Loucy (cell line): Measurements from ENCODE around the gene BCAS1.

Experiments
- H2AFZ ChIP-seq: fragments of 200-600 bp; sonication (generic); 2 replicates; pipeline ENCODE4 v1.6.0; 2016; ENCODE audit warnings: antibody characterized with exemption, mild to moderate bottlenecking, low read length, moderate library complexity
- H3F3A ChIP-seq: fragments of 200-600 bp; 2 replicates; pipeline ENCODE4 v1.6.0; 2016; ENCODE audit warnings: antibody characterized with exemption, low read depth, mild to moderate bottlenecking
- H3K27me3 ChIP-seq: fragments of 200-600 bp; sonication (generic); 2 replicates; pipeline ENCODE4 v1.6.1; 2014; ENCODE audit warnings: low read length, mild to moderate bottlenecking; ENCODE audit not compliant: insufficient read depth, poor library complexity, severe bottlenecking
- H3K36me3 ChIP-seq: fragments of 200-600 bp; sonication (generic); 2 replicates; pipeline ENCODE4 v1.6.1; 2016; ENCODE audit warnings: low read length; ENCODE audit not compliant: insufficient read depth
- H3K4me1 ChIP-seq: fragments of 200-600 bp; sonication (generic); 2 replicates; pipeline ENCODE4 v1.5.1; 2014; ENCODE audit warnings: low read length, mild to moderate bottlenecking; ENCODE audit not compliant: insufficient read depth, poor library complexity, severe bottlenecking
- H3K4me2 ChIP-seq: fragments of 200-600 bp; sonication (generic); 2 replicates; pipeline ENCODE4 v1.6.0; 2014; ENCODE audit warnings: antibody characterized with exemption, low read length, low read depth, mild to moderate bottlenecking; ENCODE audit not compliant: poor library complexity, severe bottlenecking
- H3K4me3 ChIP-seq: fragments of 200-600 bp; sonication (generic); 2 replicates; pipeline ENCODE4 v1.5.1; 2014; ENCODE audit warnings: low read length, mild to moderate bottlenecking, mixed read lengths; ENCODE audit not compliant: poor library complexity, severe bottlenecking
- H3K79me2 ChIP-seq: fragments of 200-600 bp; sonication (generic); 2 replicates; pipeline ENCODE4 v1.6.1; 2014; ENCODE audit warnings: low read length; ENCODE audit not compliant: insufficient read depth
- H3K9ac ChIP-seq: fragments of 200-600 bp; sonication (generic); 2 replicates; pipeline ENCODE4 v1.6.0; 2014; ENCODE audit warnings: mild to moderate bottlenecking, low read depth, low read length, moderate library complexity; ENCODE audit not compliant: poor library complexity, severe bottlenecking
- H3K9me2 ChIP-seq: fragments of 200-600 bp; sonication (generic); replicated peaks from 2 replicates; pipeline ENCODE4 v1.6.1; 2016; ENCODE audit warnings: low read depth, low read length, mixed read lengths
- H3K9me3 ChIP-seq: fragments of 200-600 bp; sonication (generic); 2 replicates; pipeline ENCODE4 v1.6.1; 2014; ENCODE audit warnings: mild to moderate bottlenecking, antibody characterized with exemption, low read length, low read depth; ENCODE audit not compliant: insufficient read depth
- H4K20me1 ChIP-seq: fragments of 200-600 bp; sonication (generic); 2 replicates; pipeline ENCODE4 v1.6.0; 2014; ENCODE audit warnings: antibody characterized with exemption, low read length, mild to moderate bottlenecking; ENCODE audit not compliant: insufficient read depth, poor library complexity, severe bottlenecking
- EZH2phosphoT487 ChIP-seq: fragments of 200-600 bp; IDR thresholded peaks from 2 replicates; pipeline ENCODE4 v1.6.1; 2018; ENCODE audit warnings: antibody characterized with exemption, mild to moderate bottlenecking, moderate library complexity, borderline replicate concordance
- TF ChIP-seq, protein P1 (sequence below): fragments of 200-600 bp; sonication (generic); conservative IDR thresholded peaks from 2 replicates; pipeline ENCODE4 v1.5.1; 2014; ENCODE audit warnings: mild to moderate bottlenecking, antibody characterized with exemption, low read length

The BCAS1 gene

DNA sequence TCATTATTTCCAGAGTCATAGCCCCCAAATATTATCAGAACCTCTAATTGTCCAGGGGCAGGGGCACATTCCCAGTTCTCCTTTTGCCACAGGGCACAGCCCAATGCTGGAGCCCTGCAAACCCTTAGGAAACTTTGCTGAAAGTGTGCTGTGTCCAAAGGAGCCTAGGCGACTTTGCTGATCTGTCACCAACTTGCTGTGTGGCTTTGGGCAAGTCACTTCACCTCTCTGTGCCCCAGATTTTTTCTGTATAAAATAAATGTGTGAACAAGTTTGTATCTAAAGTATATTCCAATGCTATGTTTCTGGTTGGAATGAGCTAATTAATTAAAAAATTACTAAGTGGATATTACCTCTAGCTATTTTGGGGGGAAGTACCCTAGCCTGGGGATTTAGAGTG is 25.4 kb upstream of the BCAS1 start:
- Histone ChIP-seq H3K79me2 (no peaks in the 10 kb centered on the region), H3K9me3 (no peaks in the 10 kb centered on the region), H3K4me2 (no peak overlapping the region), H3F3A (no peaks in the 10 kb centered on the region), H3K4me3 (no peak overlapping the region), H3K27me3 (no peaks in the 10 kb centered on the region), H3K9ac (no peak overlapping the region), H4K20me1 (no peaks in the 10 kb centered on the region), H2AFZ (no peak overlapping the region), H3K9me2 (no peaks in the 10 kb centered on the region), H3K36me3 (no peaks in the 10 kb centered on the region), H3K4me1 (peaks cover 4% of the 10 kb centered on the region)
- TF ChIP-seq, protein P1, sequence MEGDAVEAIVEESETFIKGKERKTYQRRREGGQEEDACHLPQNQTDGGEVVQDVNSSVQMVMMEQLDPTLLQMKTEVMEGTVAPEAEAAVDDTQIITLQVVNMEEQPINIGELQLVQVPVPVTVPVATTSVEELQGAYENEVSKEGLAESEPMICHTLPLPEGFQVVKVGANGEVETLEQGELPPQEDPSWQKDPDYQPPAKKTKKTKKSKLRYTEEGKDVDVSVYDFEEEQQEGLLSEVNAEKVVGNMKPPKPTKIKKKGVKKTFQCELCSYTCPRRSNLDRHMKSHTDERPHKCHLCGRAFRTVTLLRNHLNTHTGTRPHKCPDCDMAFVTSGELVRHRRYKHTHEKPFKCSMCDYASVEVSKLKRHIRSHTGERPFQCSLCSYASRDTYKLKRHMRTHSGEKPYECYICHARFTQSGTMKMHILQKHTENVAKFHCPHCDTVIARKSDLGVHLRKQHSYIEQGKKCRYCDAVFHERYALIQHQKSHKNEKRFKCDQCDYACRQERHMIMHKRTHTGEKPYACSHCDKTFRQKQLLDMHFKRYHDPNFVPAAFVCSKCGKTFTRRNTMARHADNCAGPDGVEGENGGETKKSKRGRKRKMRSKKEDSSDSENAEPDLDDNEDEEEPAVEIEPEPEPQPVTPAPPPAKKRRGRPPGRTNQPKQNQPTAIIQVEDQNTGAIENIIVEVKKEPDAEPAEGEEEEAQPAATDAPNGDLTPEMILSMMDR = no peak
- TF ChIP-seq EZH2phosphoT487 = no peak

DNA sequence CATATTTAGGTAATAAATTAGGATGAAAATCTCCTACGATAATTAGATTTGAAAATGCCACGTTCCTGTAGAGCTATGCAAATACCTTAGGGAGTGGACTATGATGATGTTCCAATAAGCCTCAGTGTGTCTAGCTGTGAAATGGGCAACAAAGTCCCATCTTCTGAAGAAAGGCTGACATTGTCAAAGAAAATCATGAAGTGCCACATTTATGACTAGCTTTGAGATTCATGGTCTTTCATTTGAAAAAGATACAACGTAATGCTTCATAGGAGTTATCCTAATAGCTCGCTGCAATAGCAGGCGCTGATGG is 23.8 kb upstream of the BCAS1 start:
- Histone ChIP-seq H3K4me3 (no peak overlapping the region), H3K9ac (no peak overlapping the region), H3K9me2 (no peaks in the 10 kb centered on the region), H3K27me3 (no peaks in the 10 kb centered on the region), H3K79me2 (no peaks in the 10 kb centered on the region), H4K20me1 (no peaks in the 10 kb centered on the region), H3K4me2 (no peak overlapping the region), H3K9me3 (no peaks in the 10 kb centered on the region), H3K36me3 (no peaks in the 10 kb centered on the region), H3F3A (no peaks in the 10 kb centered on the region), H2AFZ (no peak overlapping the region), H3K4me1 (peaks cover 12% of the 10 kb centered on the region)
- TF ChIP-seq EZH2phosphoT487 = no peak
- TF ChIP-seq, protein P1 = no peak

DNA sequence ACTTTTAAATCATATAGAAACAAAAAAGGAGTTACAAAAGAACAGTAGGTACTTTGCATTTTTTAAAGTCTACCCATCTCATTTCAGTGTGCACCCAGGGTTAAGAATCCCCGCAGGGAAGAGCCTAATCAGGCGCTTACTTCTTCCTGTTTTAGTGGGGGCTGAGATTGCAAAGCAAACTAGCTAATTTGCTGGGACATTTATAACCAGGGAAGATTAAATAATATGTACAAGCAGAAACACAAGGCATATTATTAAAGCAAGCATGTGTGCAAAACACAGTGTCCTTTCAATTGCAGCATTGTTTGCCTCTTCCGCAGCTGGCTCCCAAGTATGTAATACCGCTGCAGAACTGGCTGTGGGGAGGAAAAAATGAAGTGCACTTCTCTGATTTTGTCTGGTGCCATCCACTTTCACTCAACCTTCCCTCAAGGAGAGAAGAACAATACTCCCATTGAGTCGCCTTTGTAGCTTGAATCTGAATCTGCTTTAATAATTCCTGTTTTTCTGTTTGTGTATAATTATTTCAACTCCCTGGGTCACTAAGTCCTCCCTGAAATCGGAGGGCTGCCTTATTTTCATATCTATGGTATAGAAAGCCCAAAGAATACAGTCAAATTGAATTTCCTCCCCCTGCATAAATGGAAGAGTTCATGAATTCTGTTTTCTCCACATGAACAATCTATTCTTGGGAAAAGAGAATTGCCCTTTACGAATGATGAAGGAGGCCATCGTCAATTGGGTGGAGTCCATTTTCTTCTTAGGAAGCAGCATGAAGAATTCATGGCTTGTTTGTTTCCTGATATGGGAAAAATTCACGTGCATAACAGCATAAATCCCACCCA is 23.3 kb upstream of the BCAS1 start:
- Histone ChIP-seq H3K36me3 (no peaks in the 10 kb centered on the region), H2AFZ (no peak overlapping the region), H3K27me3 (no peaks in the 10 kb centered on the region), H3K9ac (no peak overlapping the region), H3K9me2 (no peaks in the 10 kb centered on the region), H3K9me3 (no peaks in the 10 kb centered on the region), H3K4me1 (peaks cover 12% of the 10 kb centered on the region), H3F3A (no peaks in the 10 kb centered on the region), H4K20me1 (no peaks in the 10 kb centered on the region), H3K79me2 (no peaks in the 10 kb centered on the region), H3K4me3 (no peak overlapping the region), H3K4me2 (no peak overlapping the region)
- no peak for TF ChIP-seq EZH2phosphoT487
- TF ChIP-seq, protein P1 = no peak
